GM10266 (cell line): ENCODE measurements around the gene SLC7A5.
"Not testable (repeated sequence)": the region's sequence is repeated elsewhere in the genome, so short reads cannot be mapped to it uniquely, and the experiment has no call there.

Experiments used
- DNase-seq: peaks from one replicate; pipeline ENCODE4 v3.0.0; 2012; ENCODE audit errors: extremely low spot score
- TF ChIP-seq, protein P1 (sequence below): IDR thresholded peaks from 2 replicates; pipeline ENCODE4 v1.5.1; 2012; ENCODE audit warnings: mild to moderate bottlenecking, low read depth; ENCODE audit not compliant: control insufficient read depth, insufficient read depth; ENCODE audit errors: missing control alignments

The SLC7A5 gene

DNA sequence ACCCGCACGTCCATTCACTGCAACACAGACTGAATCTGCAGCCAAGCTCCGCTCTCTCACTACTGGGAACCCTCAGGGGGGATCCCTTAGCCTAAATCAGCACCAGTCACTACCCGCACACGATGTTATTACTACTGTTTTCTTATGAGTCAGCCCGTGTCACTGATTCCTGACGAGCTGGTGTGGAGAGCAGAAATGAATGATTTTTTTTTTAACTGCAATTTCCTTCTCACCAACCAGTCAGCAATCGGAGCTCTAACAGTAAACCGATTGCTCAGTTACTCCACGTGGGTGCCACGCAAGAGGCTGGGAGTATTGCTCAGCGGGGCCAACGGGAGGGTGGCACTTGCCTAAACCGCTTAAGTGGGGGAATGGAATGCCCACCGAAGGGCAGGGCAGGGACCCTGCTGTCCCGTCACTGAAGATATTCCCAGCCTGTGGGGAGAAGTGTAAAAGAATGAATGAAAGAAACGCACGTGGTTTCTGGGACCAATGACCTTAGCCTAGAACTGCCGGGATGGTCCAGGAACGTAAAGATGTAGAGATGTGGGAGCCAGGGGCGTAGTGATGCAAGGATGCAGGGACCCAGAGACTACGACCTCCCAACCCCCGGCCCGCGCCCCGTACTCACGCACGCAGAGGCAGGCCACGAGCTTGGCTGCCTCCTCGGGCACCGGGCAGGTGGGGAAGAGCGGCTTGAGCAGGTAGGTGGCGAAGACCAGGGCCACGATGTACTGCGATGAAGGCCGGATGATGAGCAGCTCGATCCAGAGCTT is 865 bp downstream of the SLC7A5 start:
- peak; percentile 50 for DNase-seq

DNA sequence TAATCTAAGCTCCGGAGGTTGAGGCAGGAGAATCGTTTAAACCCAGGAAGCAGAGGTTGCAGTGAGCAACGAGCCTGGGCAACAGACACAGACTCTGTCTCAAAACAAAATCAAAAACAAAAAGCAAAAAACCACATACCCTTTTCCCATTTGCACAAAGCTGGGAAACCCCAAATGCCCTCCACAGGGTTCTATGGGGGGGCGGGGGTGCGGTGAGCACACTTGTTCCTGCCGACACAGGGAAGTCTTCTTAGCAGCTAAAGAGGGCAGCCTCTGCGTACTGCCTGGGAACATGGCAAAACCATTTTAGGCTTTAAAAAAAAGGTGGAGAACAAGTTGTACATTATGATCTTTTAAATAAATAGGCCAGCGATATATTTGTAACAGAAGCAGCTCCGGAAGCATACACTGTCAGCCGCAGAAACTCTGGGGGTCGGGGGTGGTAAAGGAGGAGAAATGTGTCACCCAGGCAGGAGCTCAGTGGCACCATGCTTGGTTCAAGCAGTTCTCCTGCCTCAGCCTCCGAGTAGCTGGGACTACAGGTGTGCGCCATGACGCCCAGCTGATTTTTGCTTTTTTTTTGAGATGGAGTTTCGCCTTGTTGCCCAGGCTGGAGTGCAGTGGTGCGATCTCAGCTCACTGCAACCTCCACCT is 3.3 kb downstream of the SLC7A5 start:
- not testable (repeated sequence) for DNase-seq

DNA sequence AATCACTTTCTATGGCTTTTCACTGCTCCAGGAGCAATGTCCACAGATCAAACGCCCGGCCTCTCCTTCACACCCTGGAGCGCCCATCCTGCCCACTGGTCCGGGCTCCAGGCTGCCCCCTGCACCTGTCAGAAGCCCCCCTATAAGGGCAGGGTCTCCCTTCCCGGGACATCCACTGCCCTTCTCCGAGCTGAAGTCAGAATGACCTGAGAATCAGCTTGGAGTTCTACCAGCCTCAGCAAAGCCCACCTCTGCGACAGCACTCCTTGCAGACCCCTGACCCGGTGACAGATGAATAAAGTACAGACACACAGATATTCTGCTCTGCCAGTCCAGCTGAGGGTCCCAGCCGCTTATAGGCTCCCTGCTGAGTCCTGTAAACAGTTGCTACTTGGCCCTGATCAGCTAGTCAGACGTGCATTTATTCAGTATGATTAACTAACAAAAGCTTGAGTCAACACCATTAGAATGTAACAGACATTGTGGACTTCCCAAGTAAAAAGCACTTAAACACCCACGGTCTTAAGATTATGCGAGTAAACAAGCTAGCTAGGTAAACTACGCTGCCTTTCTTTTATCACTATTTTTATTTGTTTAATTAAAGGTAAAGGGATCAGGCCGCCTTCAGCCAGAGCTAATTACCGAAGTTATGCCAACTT is 4.8 kb downstream of the SLC7A5 start:
- DNase-seq, result no peak
- TF ChIP-seq, protein P1, sequence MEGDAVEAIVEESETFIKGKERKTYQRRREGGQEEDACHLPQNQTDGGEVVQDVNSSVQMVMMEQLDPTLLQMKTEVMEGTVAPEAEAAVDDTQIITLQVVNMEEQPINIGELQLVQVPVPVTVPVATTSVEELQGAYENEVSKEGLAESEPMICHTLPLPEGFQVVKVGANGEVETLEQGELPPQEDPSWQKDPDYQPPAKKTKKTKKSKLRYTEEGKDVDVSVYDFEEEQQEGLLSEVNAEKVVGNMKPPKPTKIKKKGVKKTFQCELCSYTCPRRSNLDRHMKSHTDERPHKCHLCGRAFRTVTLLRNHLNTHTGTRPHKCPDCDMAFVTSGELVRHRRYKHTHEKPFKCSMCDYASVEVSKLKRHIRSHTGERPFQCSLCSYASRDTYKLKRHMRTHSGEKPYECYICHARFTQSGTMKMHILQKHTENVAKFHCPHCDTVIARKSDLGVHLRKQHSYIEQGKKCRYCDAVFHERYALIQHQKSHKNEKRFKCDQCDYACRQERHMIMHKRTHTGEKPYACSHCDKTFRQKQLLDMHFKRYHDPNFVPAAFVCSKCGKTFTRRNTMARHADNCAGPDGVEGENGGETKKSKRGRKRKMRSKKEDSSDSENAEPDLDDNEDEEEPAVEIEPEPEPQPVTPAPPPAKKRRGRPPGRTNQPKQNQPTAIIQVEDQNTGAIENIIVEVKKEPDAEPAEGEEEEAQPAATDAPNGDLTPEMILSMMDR, result no peak

DNA sequence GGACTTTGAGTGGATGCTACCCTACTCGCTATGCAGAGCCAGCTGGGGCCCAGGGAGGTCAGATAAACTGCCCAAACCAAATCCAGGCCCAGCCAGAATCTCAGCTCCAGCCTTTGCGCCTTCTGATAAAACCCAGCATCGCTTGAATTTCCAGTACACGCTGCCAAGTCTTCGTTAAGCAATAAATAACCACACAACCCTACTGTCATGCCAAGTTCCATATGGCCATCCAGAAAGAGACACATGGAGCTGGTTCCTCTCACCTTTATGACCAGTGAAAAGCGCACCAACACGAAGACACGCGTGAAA is 6.0 kb downstream of the SLC7A5 start:
- not testable (repeated sequence) for DNase-seq

DNA sequence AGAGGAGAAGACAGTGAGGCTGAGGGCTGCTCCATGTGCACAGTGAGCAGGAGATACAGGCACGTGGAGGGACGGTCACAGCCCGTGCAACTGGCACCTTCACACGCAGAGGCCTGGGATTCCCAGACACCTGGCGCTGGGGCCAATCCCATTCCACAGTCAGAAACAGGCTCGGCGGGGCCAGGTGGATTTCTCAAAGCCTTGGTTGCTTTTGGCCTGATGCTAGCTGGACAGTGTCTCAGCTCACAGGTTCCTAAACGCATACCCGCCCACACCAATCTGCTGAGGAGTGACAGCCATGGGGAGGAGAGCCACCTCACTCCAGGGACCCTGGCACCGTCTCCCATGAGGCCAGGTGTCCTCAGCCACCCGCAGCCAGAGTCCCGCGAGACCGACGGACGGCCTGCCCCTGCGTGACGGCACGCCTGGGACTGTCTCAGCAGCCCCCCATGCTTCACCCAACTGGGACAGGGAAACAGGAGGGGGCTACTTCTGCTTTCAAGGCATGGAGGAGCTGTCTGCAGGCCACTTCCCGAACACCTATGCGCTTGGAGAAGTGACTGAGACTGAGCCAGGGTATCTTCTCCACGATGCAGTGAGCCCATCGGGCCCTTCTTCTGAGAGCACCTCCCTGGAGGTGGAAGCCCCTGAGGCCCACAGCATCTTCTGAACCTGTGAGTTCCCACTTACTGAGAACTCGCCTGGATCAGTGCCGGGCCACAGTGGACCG is 6.5 kb downstream of the SLC7A5 start:
- DNase-seq, result not testable (repeated sequence)

DNA sequence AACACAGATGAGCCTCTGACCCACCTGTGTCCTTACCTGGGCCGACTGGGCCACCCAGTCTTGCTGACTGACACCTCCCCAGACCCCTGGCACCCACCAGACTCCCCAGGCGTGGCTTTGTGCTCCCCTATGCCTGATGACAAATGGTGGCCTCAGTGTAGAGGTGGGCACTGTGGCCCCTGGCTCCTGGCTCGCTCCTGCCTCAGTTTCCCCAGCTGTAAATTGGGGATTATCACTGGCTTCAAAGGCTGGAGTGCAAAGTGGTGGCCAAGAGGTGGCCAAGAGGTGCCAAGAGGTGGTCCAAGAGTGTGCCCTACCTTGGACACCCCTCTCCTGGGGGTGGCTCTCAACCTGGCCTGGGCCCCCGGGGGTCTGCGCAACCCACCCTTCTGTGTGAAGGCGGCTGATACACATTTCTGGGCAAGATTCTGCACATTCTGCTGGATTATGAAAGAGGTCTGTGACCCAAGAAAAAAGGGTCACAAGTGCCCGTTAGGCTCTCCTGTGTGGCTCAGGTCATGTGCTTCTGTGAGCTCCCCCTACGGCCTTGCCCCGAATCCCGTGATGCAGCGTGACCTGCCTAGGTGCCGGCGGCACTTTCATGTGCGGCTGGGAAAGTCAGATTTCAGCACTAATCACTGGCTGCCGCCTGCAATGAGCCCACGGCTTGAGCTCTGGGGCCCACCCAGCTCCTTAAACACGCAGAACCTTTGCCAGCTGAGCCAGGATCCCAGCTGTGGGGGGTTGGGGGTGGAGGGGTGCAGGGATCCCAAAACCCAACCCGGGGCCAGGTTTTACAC is 7.8 kb downstream of the SLC7A5 start:
- DNase-seq, result not testable (repeated sequence)

DNA sequence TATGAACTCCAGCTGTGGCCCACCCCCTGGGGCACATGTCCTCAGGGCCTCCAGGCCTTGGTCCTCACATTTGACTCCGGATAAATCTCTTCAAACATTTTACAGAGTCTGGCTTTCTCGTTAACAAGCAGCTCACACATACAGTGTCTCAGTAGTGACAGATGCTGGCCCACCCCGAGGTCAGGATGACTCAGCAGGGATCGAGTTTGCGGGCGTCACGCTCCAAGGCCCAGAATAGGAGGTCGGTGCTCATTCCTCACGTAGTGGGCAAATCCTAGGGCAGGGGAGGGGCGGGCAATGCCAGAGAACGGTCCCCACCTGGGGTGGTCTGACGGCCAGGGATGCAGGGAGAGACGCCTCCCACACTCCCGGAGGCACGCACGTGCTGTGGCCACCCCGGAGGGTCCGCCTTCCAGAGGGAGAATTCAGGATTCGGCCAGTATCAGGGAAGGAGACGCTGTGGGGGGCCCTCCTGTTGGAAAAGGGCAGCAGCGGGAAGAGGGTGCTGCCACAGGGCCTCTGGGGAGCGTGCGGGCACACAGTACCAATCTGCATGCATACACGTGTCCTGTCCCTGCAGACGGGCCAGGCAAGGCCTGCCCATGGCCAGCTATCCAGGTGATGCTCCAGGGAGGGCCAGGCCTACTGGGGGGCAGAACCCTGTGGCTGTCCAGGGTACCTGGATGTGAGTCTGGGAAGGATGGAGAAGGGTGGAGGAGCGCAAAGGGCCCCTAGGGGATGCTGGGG is 8.6 kb downstream of the SLC7A5 start:
- TF ChIP-seq, protein P1, result no peak
- DNase-seq, result no peak

DNA sequence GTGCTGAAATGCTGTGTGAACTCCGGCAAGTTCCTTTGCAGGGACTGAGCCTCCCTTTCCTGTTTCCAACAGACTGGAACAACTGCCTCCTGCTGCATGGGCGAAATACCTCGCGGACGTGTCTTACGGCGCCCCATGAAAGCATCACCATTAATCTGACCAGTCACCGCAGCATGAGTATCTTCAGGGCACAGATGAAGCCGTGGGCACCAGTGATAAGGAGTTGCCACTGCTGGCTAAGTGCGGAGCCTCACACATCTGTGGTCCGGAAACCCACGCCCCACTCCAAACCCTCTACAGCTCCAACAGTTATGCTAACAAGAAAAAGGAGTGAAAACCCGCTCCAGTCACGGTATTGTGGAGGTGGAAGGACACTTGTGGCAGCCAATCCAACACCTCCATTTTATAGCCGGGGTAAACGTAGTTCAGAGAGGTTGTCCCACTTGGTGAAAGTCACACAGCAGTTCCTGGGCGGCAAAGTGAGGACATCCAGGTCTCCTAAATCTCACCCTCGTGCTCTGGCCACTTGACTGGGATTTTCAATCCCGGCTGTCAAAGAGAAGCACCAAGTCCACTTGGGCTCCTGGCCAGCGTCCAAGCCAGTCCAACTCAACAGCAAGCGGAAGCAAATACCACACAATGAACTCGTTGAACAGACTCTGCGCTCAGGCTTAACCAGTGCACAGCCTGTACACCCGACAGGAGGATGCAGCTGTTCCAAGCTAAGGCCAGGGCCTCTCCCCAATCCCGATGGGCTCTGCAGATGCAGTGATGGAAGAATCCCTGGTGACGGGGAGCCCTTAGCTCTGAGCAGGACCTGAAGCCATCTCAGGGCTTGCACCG is 10.9 kb downstream of the SLC7A5 start:
- not testable (repeated sequence) for DNase-seq

DNA sequence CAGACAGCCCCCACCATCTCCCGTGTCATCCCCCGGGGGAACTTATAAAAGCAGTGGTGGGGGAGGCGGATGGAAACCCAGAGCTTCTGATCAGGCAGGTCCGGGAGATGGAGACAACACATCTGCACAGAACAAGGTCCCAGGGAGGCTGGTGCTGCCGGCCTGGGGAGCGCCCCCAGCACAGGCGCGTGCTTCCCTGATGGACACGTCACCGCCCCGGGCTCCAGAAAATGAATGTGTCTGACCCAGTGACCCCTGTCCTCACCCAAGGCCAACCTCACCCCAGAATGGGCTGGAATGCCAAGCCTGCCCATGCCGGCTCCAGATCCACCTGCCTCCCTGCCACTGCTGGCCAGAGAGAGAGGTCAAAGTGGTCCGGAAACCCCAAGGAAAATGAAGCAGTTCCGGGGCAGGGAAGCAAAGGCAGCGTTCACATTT is 12.5 kb downstream of the SLC7A5 start:
- TF ChIP-seq, protein P1, result no peak
- DNase-seq, result no peak
